HG03095 (cell line): ENCODE measurements around the gene OR51G2.
"Not testable (repeated sequence)": the region's sequence is repeated elsewhere in the genome, so short reads cannot be mapped to it uniquely, and the experiment has no call there.

Source experiments
- ATAC-seq: cut with Tn5 transposase; IDR thresholded peaks from one replicate; pipeline ENCODE4 v1.9.1; 2021; ENCODE audit warnings: moderate library complexity; ENCODE audit not compliant: unreplicated experiment

OR51G2 gene, protein sequence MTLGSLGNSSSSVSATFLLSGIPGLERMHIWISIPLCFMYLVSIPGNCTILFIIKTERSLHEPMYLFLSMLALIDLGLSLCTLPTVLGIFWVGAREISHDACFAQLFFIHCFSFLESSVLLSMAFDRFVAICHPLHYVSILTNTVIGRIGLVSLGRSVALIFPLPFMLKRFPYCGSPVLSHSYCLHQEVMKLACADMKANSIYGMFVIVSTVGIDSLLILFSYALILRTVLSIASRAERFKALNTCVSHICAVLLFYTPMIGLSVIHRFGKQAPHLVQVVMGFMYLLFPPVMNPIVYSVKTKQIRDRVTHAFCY

GRCh38 chr11:4919250-4919649 lies at the start of gene OR51G2:
Gene OR51G2, minus strand, starts transcription at chr11:4919350. Its CDS starts 3,687 bp downstream, at chr11:4915663.
- no peak for ATAC-seq

DNA sequence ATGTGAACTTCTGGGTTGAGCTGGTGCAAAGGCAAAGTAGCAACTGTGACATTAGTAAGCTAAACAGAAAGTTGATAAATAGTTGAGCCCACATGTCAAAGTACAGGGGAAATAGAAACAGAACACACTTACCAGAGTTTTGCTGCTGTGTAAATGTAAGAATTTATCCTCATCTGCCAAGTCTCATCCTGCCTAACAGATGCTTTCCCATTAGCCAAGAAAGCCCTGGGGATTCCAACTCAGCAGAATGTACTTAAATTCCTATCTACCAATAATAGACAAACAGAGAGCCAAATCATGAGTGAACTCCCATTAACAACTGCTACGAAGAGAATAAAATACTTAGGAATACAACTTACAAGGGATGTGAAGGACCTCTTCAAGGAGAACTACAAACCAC lies 43.7 kb upstream of the OR51G2 start:
- no peak for ATAC-seq

DNA sequence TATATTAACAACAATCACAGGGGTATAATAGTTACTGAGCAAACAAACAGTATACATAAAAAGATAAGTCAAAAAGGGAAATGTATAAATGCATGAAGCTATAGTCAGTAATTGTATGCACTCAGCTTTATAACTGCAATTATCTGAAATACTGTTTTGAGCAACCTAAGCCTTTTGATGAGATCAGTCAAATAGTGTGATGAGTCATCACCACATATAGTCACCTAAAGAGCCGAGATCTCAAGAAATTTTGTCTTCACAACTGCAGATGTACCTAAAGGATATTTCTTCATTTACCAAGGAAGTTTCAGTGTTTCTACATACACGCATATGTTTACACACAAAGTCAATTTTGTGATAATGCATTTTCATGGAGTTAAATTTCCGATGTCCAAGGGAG lies 41.7 kb upstream of the OR51G2 start:
- ATAC-seq, result no peak

GRCh38 chr11:4957396-4957795 lies 38.2 kb upstream of the OR51G2 start:
- ATAC-seq, result no peak

- not testable (repeated sequence) for ATAC-seq
Observed at GRCh38 chr11:4955613-4956012, 36.5 kb upstream of the OR51G2 start, which contains the start of gene OR51A2. Gene OR51A2, minus strand, starts transcription at chr11:4955713. Its CDS starts 0 bp downstream, at chr11:4955713.

DNA sequence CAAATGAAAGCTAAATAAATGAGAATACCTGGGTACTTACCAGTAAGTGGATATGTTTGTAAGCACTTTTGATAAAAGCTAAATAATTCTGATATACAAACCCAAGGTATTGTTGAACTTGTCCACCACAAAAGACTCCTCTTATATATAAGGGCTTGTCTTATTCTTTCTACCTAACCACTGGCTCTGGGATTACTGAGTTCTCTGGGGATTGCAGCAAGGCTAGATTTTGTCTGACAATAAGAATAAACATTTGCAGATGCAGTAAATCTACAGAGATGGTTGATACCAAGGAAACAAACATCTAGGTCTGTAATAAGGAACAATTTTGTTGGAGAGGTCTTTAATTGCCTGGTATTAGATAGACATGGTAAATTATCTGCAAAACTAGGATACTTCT lies 28.4 kb upstream of the OR51G2 start, which contains the start of gene OR51A4:
TSS of gene OR51A4 (minus strand) at position 101 of the 400 bp plus-strand sequence. CDS start 505 bp downstream, outside the sequence.
- ATAC-seq, result no peak

GRCh38 chr11:4936745-4937144 lies 17.6 kb upstream of the OR51G2 start:
- no peak for ATAC-seq

GRCh38 chr11:4932751-4933150 lies 13.6 kb upstream of the OR51G2 start:
- ATAC-seq, result no peak

- ATAC-seq, result no peak
Observed at GRCh38 chr11:4926608-4927007, 7.5 kb upstream of the OR51G2 start.

DNA sequence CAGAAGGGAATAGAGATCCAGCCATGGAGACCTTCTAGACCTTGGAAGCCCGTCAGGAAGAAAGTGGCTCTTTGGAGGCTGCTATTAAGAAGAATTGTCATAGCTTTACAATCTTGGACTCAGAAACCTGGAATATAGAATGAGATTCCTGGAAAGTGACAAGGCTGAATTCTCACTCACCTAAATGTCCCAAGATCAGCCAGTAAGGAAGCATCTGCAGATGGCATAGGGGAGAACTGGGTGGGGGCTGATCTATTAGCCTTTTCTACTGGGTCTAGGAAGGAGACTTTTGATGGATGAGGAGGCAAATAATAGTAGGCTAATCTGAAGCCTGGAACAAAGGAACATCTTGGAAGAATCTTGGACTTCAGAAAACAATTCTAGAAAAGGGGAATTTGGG lies 5.1 kb upstream of the OR51G2 start, which contains the start of gene OR51G1:
TSS of gene OR51G1 (minus strand) at position 101 of the 400 bp plus-strand sequence. CDS start at position 101, 0 bp downstream.
- no peak for ATAC-seq

DNA sequence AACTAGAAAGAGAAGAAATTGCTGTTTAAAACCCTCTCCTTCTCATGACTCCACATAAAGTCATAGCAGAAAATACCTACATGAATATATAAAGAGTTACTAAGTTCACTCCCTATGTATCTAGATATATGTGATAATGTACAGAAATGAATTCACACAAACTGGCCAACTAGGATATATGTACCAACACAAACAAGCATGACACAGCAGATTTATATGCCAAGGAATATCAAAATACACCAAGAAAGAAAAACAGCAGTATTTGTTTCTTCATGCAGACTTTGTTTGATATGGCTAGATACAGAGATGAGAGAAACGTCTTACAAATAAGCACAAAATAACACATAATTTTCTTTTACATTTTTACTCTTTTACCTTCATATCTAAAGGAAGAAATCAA lies 3.2 kb upstream of the OR51G2 start:
- no peak for ATAC-seq

- ATAC-seq, result no peak
Observed at GRCh38 chr11:4921796-4922195, 2.6 kb upstream of the OR51G2 start.

DNA sequence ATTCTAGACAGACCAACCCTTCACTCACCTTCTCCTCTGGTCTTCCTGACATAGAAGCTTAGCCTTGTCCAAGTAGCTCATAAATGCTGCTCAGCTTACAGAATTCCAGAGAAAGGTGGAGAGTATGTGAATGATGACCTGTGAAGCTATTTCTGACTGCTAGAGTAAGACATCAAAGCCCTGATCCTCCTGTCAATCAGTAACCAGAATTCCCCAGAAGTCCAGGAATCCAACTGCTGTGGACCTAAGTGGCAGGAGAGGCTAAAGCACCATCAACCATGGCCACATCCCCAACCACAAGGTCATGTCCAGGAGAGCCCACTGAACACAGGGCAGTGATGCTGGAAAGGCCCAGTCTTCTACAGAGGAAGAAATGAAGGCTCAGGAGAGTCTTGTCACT lies 2.6 kb downstream of the OR51G2 start:
- ATAC-seq, result no peak

- ATAC-seq, result no peak
Observed at GRCh38 chr11:4903484-4903883, 15.7 kb downstream of the OR51G2 start, which contains the start of gene OR51A7. Gene OR51A7, plus strand, starts transcription at chr11:4903783. Its CDS starts 3,587 bp downstream, at chr11:4907370.

DNA sequence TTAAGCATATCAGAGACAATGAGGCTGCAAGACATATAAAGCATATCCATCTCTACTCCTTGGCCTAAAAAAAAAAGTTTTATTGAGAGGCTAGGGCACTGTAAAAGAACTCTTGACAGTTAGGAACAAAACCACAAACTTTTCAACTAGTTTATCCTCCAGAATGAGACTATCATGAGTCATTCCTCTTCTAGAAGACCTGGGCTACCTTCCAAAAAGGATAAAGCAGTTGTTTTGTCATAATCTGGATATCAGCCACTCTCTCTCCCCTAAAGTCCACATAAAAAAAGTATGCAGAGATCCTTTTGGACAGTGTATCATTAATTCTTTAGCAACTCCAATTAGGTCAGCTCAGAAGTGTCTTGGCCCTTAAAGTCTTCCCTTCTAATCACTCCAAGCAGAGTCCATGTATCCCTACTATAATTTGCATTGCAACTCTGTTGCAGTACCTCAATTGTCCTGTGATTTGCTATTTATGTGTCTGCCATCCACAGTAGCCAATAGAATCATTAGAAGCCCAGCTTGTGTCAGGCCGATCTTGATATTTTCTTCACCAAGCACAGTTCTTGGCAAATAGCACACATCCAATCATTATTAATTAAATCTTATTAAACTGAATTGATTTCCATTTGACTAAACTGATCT lies 27.0 kb downstream of the OR51G2 start:
- ATAC-seq, result no peak

DNA sequence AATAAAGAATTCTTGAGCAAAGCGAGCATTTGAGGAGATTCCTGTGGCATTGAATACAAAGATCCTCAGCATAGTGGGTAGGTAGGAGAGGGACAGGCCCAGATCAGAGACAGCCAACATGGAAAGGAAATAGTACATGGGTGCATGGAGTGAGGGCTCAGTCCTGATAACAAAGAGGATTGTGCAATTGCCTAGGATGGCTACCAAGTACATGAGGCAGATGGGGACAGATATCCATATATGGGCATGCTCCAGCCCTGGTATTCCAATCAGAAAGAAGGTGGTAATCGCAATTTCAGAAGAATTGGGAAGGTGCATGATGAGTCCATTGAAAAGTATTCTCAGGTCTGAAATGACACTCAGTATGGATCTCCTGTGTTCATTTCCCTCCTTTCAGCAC lies 28.9 kb downstream of the OR51G2 start:
- no peak for ATAC-seq

GRCh38 chr11:4887591-4887990 lies 31.6 kb downstream of the OR51G2 start:
- ATAC-seq, result no peak

GRCh38 chr11:4886186-4886585 lies 33.0 kb downstream of the OR51G2 start:
- ATAC-seq, result no peak

- no peak for ATAC-seq
Observed at GRCh38 chr11:4884361-4884760, 34.8 kb downstream of the OR51G2 start.

- ATAC-seq, result no peak
Observed at GRCh38 chr11:4882543-4882942, 36.6 kb downstream of the OR51G2 start.

GRCh38 chr11:4881860-4882500 lies 37.2 kb downstream of the OR51G2 start, which contains the start of gene OR51T1:
Gene OR51T1, plus strand, starts transcription at chr11:4881900. Its CDS starts 0 bp downstream, at chr11:4881900.
- ATAC-seq, result no peak
